Mucosa of stomach (tissue), 1 donor: Measurements from ENCODE around the gene PRR23A.

ENCODE experiments used
- H3K27me3 ChIP-seq: one replicate; pipeline ENCODE4 v1.7.0; 2013; ENCODE audit warnings: mild to moderate bottlenecking, low read length; ENCODE audit not compliant: control insufficient read depth, insufficient read depth
- H3K36me3 ChIP-seq: one replicate; pipeline ENCODE4 v1.7.0; 2013; ENCODE audit warnings: low read length; ENCODE audit not compliant: control insufficient read depth, insufficient read depth
- H3K4me1 ChIP-seq: one replicate; pipeline ENCODE4 v1.7.0; 2013; ENCODE audit warnings: mild to moderate bottlenecking, low read length; ENCODE audit not compliant: control insufficient read depth, insufficient read depth
- H3K4me3 ChIP-seq: one replicate; pipeline ENCODE4 v1.7.0; 2013; ENCODE audit warnings: low read length
- H3K9ac ChIP-seq: one replicate; pipeline ENCODE4 v1.7.0; 2013; ENCODE audit warnings: mild to moderate bottlenecking, low read length, moderate library complexity
- H3K9me3 ChIP-seq: one replicate; pipeline ENCODE4 v1.7.0; 2013; ENCODE audit warnings: mild to moderate bottlenecking, low read length, moderate library complexity; ENCODE audit not compliant: control insufficient read depth
- donor health status: Pancreatic carcinoma.

PRR23A gene

GRCh38 chr3:138964264-138964663 lies 41.8 kb downstream of the PRR23A start:
- no peaks in the 10 kb centered on the region for H3K4me1 ChIP-seq

DNA sequence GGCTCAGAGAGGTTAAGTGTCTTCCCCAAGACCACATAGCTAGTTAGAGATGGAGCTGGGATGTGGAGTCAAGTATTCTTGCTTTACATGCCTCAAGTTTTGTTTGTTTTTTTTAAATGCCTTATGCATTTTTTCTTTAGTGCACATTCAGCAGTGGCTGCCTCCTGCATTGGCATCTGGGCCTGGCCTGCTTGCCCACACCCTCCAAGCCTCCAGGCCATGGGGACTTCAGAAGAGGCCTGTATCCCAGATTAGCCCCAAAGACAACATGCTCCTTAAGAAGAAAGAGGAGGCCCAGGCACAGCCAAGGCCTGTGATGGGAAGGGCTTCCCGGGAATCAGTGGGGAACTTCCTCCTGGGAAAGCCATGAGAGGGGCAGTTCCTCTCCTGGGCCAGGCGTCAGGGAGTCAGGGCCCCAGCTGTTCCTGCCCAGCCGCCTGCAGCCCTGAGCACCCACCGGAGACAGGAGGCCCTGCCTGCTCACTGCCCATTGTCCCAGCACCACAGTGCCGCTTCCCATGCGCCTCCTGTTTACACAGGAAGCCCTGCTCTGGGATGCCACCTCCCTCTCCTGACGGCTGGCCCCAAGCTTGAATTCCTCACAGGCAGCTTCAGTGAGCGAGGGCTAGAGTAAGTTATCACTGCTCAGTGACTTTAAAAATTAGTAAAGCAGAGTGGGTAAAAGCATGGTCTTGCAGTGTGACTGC lies 43.1 kb downstream of the PRR23A start:
- no peaks in the 10 kb centered on the region for H3K36me3 ChIP-seq
- no peaks in the 10 kb centered on the region for H3K9me3 ChIP-seq
- H3K4me3 ChIP-seq = no peak overlapping the region
- H3K9ac ChIP-seq = no peak overlapping the region
- no peaks in the 10 kb centered on the region for H3K4me1 ChIP-seq
- peaks cover 56% of the 10 kb centered on the region for H3K27me3 ChIP-seq

More at GRCh38 chr3:138964264-138964663, 41.8 kb downstream of the PRR23A start:
- H3K4me3 ChIP-seq = no peak overlapping the region
- no peaks in the 10 kb centered on the region for H3K36me3 ChIP-seq
- no peaks in the 10 kb centered on the region for H3K9me3 ChIP-seq
- no peak overlapping the region for H3K9ac ChIP-seq
- H3K27me3 ChIP-seq = peaks cover 43% of the 10 kb centered on the region

- H3K27me3 ChIP-seq = peaks cover 64% of the 10 kb centered on the region
- no peak overlapping the region for H3K9ac ChIP-seq
- H3K4me1 ChIP-seq = no peaks in the 10 kb centered on the region
- H3K9me3 ChIP-seq = no peaks in the 10 kb centered on the region
- no peaks in the 10 kb centered on the region for H3K36me3 ChIP-seq
- H3K4me3 ChIP-seq = no peak overlapping the region
Observed at GRCh38 chr3:138960417-138960852, 45.6 kb downstream of the PRR23A start.
